GM12878 (cell line): ENCODE results near the gene PLA2G4A. TPM values are rescaled to one million over a fixed set of nuclear protein-coding genes. Genes with fewer than 3 reads are reported as not detected.

Source experiments
- ATAC-seq: fragments of 200-7000 bp; cut with Tn5 transposase; 3 replicates; pipeline ENCODE4 v1.9.1; 2020; ENCODE audit warnings: mild to moderate bottlenecking, moderate library complexity
- BruUV-seq: library from RNA; stranded (reverse); fragments of 400-500 nt; replicated peaks from 2 replicates; lab custom pipeline; 2021; lab: Mats Ljungman, UMichigan
- CTCF ChIA-PET: fragments of 300-600 bp; sonication (Branson Sonifier 250); formaldehyde crosslinking; extraction: SDS; loops from one replicate; lab custom pipeline; 2021; ENCODE audit warnings: inconsistent platforms; lab: Yijun Ruan, JAX
- POLR2A ChIA-PET: fragments of 350-600 bp; formaldehyde crosslinking; extraction: SDS; loops from one replicate; lab custom pipeline; 2021; ENCODE audit warnings: inconsistent platforms; lab: Charles Lee
- RAD21 ChIA-PET: fragments of 300-600 bp; sonication (Branson Sonifier 250); formaldehyde crosslinking; loops from one replicate; lab custom pipeline; 2023; ENCODE audit warnings: antibody characterized with exemption; ENCODE audit not compliant: unreplicated experiment; lab: Charles Lee
- SMC1A ChIA-PET: fragments of 300-600 bp; sonication (Branson Sonifier 250); formaldehyde crosslinking; loops from one replicate; lab custom pipeline; 2023; ENCODE audit not compliant: unreplicated experiment, uncharacterized antibody; lab: Charles Lee
- DNase-seq: peaks from one replicate; pipeline ENCODE4 v3.0.0-alpha.2; 2011; ENCODE audit warnings: low read depth, low spot score
- FAIRE-seq: peaks from 3 replicates; lab custom pipeline; 2011; peaks lifted over from hg19 to GRCh38; lab: Jason Lieb, UNC
- H2AFZ ChIP-seq: 2 replicates; pipeline ENCODE4 v1.6.0; 2011; ENCODE audit warnings: low read depth, low read length, control low read depth; ENCODE audit not compliant: control insufficient read depth
- H3K27ac ChIP-seq: 2 replicates; pipeline ENCODE4 v1.5.1; 2011; ENCODE audit warnings: control low read depth; ENCODE audit not compliant: control insufficient read depth, insufficient read depth
- H3K27me3 ChIP-seq, 2 experiments: replicated peaks in 1 of 2; 2 replicates each; pipeline versions ENCODE4 v1.6.0 to v1.6.1; 2011; ENCODE audit warnings: low read length in 1 of 2; ENCODE audit not compliant: control insufficient read depth in 2 of 2, insufficient read depth in 2 of 2
- H3K36me3 ChIP-seq, 2 experiments: 2 replicates each; pipeline ENCODE4 v1.5.1; 2011; ENCODE audit warnings: low read length in 1 of 2; ENCODE audit not compliant: control insufficient read depth in 2 of 2, insufficient read depth in 2 of 2
- H3K4me1 ChIP-seq: 2 replicates; pipeline ENCODE4 v1.6.1; 2011; ENCODE audit warnings: mild to moderate bottlenecking, low read length, moderate library complexity, mixed read lengths; ENCODE audit not compliant: control insufficient read depth, insufficient read depth
- H3K4me2 ChIP-seq: 2 replicates; pipeline ENCODE4 v1.6.0; 2011; ENCODE audit warnings: control low read depth; ENCODE audit not compliant: control insufficient read depth, insufficient read depth
- H3K4me3 ChIP-seq: fragments of 200-600 bp; sonication (generic); 2 replicates; pipeline ENCODE4 v1.5.1; 2016
- H3K79me2 ChIP-seq: 2 replicates; pipeline ENCODE4 v1.6.0; 2011; ENCODE audit warnings: low read length; ENCODE audit not compliant: control insufficient read depth, insufficient read depth
- H3K9ac ChIP-seq: 2 replicates; pipeline ENCODE4 v1.8.0; 2011; ENCODE audit warnings: low read length, control low read depth, mixed read lengths; ENCODE audit not compliant: control insufficient read depth, insufficient read depth
- H3K9me3 ChIP-seq: replicated peaks from 3 replicates; pipeline ENCODE4 v1.5.1; 2011; ENCODE audit warnings: mild to moderate bottlenecking, low read length; ENCODE audit not compliant: control insufficient read depth, insufficient read depth
- H4K20me1 ChIP-seq: 2 replicates; pipeline ENCODE4 v1.6.0; 2011; ENCODE audit not compliant: control insufficient read depth, insufficient read depth
- ATF7 ChIP-seq: fragments of 450-650 bp; IDR thresholded peaks from 2 replicates; pipeline ENCODE4 v1.6.1; 2016; ENCODE audit warnings: low read depth, mild to moderate bottlenecking
- BMI1 ChIP-seq: fragments of 450-650 bp; IDR thresholded peaks from 2 replicates; pipeline ENCODE4 v1.6.1; 2016; ENCODE audit warnings: mild to moderate bottlenecking, moderate library complexity, borderline replicate concordance
- CHD4 ChIP-seq: fragments of 200-600 bp; sonication (generic); IDR thresholded peaks from 2 replicates; pipeline ENCODE4 v1.6.1; 2016; ENCODE audit warnings: mild to moderate bottlenecking
- CREM ChIP-seq: IDR thresholded peaks from 2 replicates; pipeline ENCODE4 v1.6.1; 2014; ENCODE audit warnings: antibody characterized with exemption, low read depth
- PRDM15 ChIP-seq: fragments of 450-650 bp; formaldehyde crosslinking; IDR thresholded peaks from 2 replicates; pipeline ENCODE4 v1.4.0; 2020; ENCODE audit warnings: mild to moderate bottlenecking, moderate library complexity
- SPI1 ChIP-seq: IDR thresholded peaks from 2 replicates; pipeline ENCODE4 v1.6.1; 2011; ENCODE audit warnings: low read depth, mild to moderate bottlenecking, low read length, moderate library complexity, borderline replicate concordance; ENCODE audit not compliant: insufficient read depth
- TARDBP ChIP-seq: IDR thresholded peaks from 2 replicates; pipeline ENCODE4 v1.6.1; 2016; ENCODE audit warnings: borderline replicate concordance
- USF1 ChIP-seq: IDR thresholded peaks from 2 replicates; pipeline ENCODE4 v1.6.1; 2011; ENCODE audit warnings: borderline replicate concordance, low read depth, mild to moderate bottlenecking, moderate library complexity, mixed read lengths, low read length; ENCODE audit not compliant: insufficient read depth; ENCODE audit errors: extremely low read length
- ZBED1 ChIP-seq: IDR thresholded peaks from 2 replicates; pipeline ENCODE4 v1.6.1; 2016; ENCODE audit warnings: borderline replicate concordance
- ZNF207 ChIP-seq: fragments of 450-650 bp; IDR thresholded peaks from 2 replicates; pipeline ENCODE4 v1.6.1; 2014; ENCODE audit warnings: antibody characterized with exemption, mild to moderate bottlenecking, borderline replicate concordance
- WGBS: methylation state at CpG from one replicate; pipeline ENCODE4 v1.1.6; 2016; ENCODE audit warnings: low lambda C conversion rate; ENCODE audit not compliant: insufficient replicate concordance, insufficient coverage; ENCODE audit errors: missing lambda C conversion rate; 5-methylcytosine and 5-hydroxymethylcytosine counted together
- in situ Hi-C: fragments of 300-500 bp; cut with MboI; formaldehyde crosslinking; loops from 9 replicates; pipeline ENCODE4 v1.14.3; 2018; ENCODE audit warnings: mixed read lengths
- intact Hi-C: fragments of 100-400 bp; cut with micrococcal nuclease; formaldehyde crosslinking; loops from one replicate; pipeline ENCODE4 v1.14.2; 2022; ENCODE audit not compliant: unreplicated experiment
- polyA plus RNA-seq, 11 experiments: library from polyadenylated mRNA; depleted of rRNA in 4 of 11; unstranded in 6 of 11; stranded (reverse) in 5 of 11; fragments of >200 nt; fragmentation: Nextera tagmentation in 4 of 11; fragmentation: Illumina TruSeq in 1 of 11; extraction: Ambion mirVana in 4 of 11; extraction: Trizol in 1 of 11; gene quantifications; 1 replicate in 1 of 11; 2 replicates in 10 of 11; pipeline versions ENCODE4 v1.2.1 to v1.2.3, GENCODE V29; 2011 to 2016; ENCODE audit warnings: inconsistent platforms in 2 of 11, missing spikeins in 2 of 11, low read depth in 1 of 11
- total RNA-seq, 4 experiments: library from RNA; depleted of rRNA in 3 of 4; stranded (reverse); fragments of >200 nt in 3 of 4; fragmentation: Illumina TruSeq in 1 of 4; extraction: Trizol in 1 of 4; gene quantifications; 2 replicates each; pipeline versions ENCODE4 v1.2.1 to v1.2.3, GENCODE V29; 2013 to 2021

Gene PLA2G4A
- total and polyA plus RNA-seq, 10 of the 15 experiments (the other 5 are each of a cell fraction or from before 2014, with no cell fraction given), result 0.70 to 3.3 (median 1.5) TPM; not detected in 1

DNA sequence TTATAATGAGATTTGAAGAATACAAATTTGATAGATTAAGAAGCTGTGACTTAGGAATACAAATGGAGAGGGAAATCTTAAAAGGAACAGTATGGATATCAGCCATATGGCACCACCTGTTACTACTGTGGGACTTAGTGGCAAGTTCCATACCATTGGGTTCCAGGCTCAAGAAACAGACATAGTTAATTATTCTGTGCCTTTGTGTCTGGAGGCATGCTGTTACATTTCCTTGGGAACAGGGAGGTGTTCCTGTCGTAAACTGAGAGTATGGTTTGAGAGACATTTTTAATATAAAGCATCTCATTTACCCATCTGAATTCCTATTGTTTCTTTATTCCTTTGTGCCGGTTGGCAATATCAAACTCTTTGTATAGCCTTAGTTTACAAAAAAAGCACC, 15.2 kb downstream of the PLA2G4A start:
- no peak for DNase-seq
- H3K4me3 ChIP-seq, result no peak overlapping the region
- intact Hi-C loops, result loop anchor here (10.0 kb wide), 1 partner anchor 119 kb away; no protein-coding TSS in a partner anchor
- CTCF ChIA-PET, result no interaction called here
- no peak for TF ChIP-seq ZBED1
- TF ChIP-seq USF1, result no peak
- TF ChIP-seq CREM, result no peak
- no peak for TF ChIP-seq PRDM15 (CRISPR knock-in tag)
- TF ChIP-seq CHD4, result no peak
- TF ChIP-seq ATF7, result no peak
- TF ChIP-seq TARDBP, result no peak
- TF ChIP-seq ZNF207, result no peak
- no peak for TF ChIP-seq SPI1
- TF ChIP-seq BMI1, result no peak
- TF ChIP-seq, all 136 proteins: peak for 0
- no peak overlapping the region for H3K27ac ChIP-seq
- no peaks in the 10 kb centered on the region for H3K79me2 ChIP-seq
- FAIRE-seq, result no peak
- H2AFZ ChIP-seq, result no peak overlapping the region
- ChIA-PET RAD21 (no interaction called here), SMC1A (no interaction called here), POLR2A (no interaction called here)
- H3K27me3 ChIP-seq, result no peaks in the 10 kb centered on the region
- H3K9me3 ChIP-seq, result no peaks in the 10 kb centered on the region
- no peaks in the 10 kb centered on the region for H4K20me1 ChIP-seq
- in situ Hi-C loops, result no loop called here
- no peak overlapping the region for H3K4me2 ChIP-seq
- no peak overlapping the region for H3K9ac ChIP-seq
- no TSS peak for BruUV-seq
- H3K36me3 ChIP-seq, result no peaks in the 10 kb centered on the region; a peak in 1 of 4 replicates
- H3K4me1 ChIP-seq, result peaks cover 4% of the 10 kb centered on the region
- no peak for ATAC-seq
- WGBS, result 48% methylated on average over 2 of the region's 2 CpGs
